HK-2 (cell line): ENCODE results near the gene EDC3.
"Not testable (repeated sequence)": the region's sequence is repeated elsewhere in the genome, so short reads cannot be mapped to it uniquely, and the experiment has no call there.

ENCODE experiments used
- DNase-seq: peaks from one replicate; pipeline ENCODE4 v3.0.0-alpha.2; 2018; ENCODE audit not compliant: unreplicated experiment

EDC3 gene

GRCh38 chr15:74695597-74696397 lies at the start of gene EDC3:
TSS of gene EDC3 (minus strand) at chr15:74696024. CDS start at chr15:74675124, 20,900 bp downstream.
- peak; percentile 65 for DNase-seq

DNA sequence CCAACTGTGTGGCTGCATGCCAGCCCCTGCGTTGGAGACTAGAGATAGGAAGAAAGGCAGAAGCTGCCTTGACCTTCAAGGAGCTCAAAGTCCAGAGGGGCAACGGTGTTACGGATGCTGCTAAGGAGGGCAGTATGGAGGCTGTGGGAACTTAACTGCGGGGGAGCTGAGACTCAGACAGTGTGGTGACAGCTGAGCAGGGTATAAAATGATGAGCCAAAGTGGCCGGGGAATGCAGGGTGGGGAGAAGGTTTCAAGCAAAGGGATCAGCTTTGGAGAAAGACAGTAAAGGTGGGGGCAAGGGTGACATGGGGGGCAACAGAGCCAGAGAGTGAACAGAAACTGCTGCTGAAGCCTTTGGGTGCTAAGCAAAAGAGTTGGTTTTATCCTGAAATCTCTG lies 46.6 kb upstream of the EDC3 start:
- DNase-seq = no peak

DNA sequence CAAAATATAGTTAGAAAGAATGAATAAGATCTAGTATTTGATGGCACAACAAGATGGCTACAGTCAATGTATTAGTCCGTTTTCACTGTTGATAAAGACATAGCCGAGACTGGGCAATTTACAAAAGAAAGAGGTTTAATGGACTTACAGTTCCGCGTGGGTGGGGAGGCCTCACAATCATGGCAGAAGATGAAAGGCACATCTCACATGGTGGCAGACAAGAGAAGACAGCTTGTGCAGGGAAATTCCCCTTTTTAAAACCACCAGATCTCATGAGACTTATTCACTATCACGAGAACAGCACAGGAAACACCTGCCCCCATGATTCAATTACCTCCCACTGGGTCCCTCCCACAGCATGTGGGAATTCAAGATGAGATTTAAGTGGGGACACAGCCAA lies 42.4 kb upstream of the EDC3 start:
- DNase-seq = not testable (repeated sequence)

GRCh38 chr15:74735305-74735704 lies 39.5 kb upstream of the EDC3 start:
- no peak for DNase-seq

- no peak for DNase-seq
Observed at GRCh38 chr15:74733269-74733668, 37.4 kb upstream of the EDC3 start.

DNA sequence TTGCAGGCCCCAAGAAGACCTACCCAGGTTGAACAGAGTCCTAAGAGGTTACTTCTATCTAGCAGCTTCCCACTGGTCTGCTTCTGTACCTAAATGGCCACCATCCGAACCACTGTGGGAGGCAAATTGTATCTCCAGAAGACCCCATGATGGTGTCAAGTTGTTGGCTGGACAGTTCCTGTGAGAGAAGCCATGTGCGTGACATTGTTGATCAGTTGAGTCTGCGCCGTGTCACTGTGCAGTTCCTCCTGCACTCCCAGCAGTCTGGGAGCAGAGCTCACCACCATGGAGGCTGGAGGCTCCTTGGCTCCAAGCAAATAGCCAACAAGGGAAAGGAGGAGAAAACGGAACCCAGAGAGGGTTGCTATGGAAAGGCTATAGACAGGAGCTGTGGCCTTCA lies 37.0 kb upstream of the EDC3 start:
- DNase-seq = no peak

DNA sequence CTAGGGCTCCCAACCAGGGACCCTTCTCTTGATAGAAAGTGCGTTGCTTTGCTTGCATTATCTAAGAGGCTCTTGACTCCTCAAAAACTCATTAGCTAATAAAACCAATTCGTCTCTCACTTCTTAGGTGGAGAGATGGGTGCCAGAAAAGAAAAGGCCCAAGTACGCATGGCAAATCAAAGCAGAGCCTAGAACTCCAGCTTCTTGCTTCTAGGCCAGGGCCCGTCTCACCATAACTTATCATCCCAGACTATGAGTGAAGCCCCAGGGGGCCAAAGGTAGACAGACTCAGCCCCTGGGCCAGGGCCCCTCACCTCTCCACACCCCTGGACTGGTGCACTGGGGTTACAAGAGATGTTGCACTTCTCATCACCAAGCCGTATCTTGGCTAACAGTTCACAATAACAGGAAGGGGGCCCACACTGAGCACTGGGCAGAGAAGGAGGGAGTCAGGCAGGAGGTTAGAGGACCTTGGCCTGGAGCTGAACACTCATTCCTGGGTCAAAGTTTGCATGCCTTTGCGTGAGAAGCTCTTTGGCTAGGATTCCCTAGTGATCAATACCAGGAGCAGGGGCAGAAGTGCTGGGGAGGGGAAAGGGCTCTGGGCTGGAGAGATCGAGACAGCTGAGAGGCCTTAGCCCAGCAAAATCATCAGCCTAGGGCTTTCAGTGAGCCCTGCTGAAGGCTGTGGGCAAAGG lies 34.9 kb upstream of the EDC3 start:
- DNase-seq = no peak

GRCh38 chr15:74729372-74729771 lies 33.5 kb upstream of the EDC3 start:
- not testable (repeated sequence) for DNase-seq

GRCh38 chr15:74728699-74729098 lies 32.9 kb upstream of the EDC3 start:
- not testable (repeated sequence) for DNase-seq

- no peak for DNase-seq
Observed at GRCh38 chr15:74727727-74728126, 31.9 kb upstream of the EDC3 start.

DNA sequence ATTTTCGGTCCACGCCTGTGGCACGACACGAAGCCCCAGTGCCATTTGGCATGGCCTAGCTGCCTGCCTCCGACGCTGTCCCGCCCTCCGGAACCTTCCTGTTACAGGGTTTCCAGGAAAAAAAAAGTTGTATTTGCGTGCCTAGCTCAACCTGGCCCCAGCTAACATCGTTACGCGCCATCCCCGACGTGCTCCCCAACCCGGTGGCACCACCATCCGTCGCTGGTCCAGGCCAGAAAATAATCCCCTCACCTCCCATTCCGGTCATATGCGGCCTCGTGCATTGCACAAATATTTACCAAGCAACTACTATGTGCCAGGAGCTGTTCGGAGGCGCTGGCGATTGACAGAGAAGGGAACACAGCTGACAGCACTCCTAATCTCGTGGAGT lies 30.9 kb upstream of the EDC3 start:
- no peak for DNase-seq

DNA sequence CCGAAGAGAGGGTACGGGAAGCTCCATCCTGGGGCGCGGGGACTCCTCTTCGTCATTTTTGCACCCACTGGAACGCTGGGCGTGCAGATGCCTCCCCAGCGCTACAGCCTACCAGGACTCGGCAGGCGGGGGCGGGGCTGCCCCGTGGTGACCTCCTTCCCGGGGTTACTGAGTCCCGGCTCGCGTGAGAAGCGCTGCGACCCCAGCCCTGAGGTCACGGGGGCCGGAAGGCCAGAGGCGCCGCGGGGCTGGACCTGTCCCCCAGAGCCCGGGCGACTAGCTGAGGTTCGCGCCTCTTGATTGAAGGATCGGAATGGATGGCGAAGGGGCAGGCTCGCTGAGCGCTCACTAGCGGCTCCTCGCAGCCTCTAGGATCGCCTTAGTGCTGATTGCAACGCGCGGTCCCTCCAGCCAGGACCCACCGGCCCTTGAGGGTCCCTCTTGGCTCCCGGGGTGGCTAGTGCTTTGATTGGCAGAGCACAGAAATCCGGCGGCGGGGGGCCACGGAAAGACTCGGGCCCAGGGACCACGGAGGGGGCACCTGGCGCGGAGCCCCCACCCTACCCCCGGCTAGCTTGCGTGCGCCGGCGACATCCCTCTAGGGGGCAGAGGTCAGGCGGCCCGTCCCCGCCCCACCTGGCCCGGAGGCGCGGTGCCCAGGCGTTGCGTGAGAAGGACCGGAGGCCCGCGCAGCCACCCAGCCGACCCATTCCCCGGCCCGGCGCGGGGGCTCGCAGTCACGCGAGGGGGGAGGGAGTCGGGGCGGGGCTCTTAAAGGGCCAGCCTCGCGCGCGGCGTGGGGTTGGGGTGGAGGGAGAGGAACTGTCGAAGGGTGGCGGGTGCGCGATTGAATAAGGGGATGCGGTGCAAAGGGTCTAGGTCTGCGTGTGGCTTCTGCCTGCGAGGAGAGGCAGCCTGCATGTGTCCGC lies 30.3 kb upstream of the EDC3 start:
- no peak for DNase-seq

DNA sequence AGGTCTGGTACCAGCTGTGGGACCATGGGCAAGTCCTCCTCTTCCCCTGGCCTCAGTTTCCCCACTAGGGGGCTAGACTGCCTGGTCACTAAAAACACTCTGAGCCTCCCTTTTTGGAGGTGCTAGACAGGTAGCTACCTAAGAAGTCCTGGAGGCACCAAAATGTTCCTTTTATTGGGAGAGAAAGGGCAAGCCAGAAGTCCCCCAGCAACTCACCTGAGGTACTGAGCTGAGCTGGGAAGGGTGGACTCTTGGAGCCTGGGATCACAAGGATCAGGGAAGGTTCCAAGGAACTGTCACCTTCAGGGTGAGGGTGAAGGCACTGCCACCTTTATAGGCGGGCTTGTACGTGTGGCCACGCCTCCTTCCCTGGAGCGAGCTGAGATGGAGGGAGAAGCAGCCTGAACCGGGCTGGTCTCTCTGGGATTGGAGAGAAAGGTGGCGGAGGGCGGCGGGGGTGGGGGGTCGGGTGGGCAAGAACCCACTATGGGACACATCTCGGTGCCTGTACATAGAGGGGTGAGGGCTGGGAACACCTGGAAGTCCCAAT lies 29.5 kb upstream of the EDC3 start, which contains the start of gene CYP1A1:
Gene CYP1A1 (minus strand): TSS at position 304 of the 550 bp plus-strand sequence. CDS start 2,431 bp downstream, outside the sequence.
- no peak for DNase-seq

GRCh38 chr15:74724570-74725224 lies 28.9 kb upstream of the EDC3 start:
- DNase-seq = no peak

DNA sequence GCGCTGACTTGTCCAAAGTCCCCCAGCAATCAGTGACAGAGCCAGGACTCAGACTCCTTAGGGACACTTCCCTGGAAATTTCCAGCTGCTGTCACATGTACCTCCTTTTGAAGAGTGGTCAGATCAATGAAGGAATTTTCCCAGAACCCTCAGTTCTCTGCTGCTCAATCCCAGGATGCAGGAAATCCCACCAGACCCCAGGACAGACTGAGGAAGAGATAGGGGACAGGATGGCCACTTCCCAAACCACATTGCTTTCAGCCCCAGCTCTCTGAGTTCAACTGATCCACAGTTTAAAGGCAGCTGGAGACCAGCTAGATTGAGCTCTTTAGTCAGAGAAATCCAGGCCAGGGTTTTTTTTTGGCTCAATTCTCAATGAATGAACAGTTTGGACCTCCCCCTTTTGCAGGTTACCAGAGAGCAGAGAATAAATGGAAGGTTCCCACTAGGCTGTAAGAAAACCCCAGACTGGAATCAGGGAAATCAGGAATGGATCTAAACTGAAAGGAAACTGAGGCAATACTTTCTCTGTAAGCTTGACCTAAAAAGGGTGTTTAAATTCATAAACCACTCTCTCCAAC lies 28.0 kb upstream of the EDC3 start:
- DNase-seq = no peak

- no peak for DNase-seq
Observed at GRCh38 chr15:74723187-74723586, 27.4 kb upstream of the EDC3 start.

- no peak for DNase-seq
Observed at GRCh38 chr15:74722591-74722990, 26.8 kb upstream of the EDC3 start.

DNA sequence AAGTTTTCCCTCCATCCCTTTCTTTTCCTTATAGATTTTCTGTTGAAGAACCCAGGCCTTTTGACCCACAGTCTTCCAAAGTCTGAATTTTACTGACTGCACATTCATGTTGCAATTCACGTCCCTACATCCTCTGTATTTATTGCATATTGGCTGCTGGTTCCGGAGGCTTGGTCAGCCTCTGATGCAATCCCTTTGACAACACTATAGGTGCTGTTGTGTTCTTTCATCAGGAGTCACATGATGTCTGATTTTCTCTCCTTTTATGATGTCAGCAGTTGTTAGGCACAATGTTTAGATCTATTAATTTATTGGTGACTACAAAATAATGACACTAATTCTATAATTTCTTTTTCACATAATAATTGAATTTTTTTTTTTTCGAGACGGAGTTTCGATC lies 20.8 kb upstream of the EDC3 start:
- no peak for DNase-seq

DNA sequence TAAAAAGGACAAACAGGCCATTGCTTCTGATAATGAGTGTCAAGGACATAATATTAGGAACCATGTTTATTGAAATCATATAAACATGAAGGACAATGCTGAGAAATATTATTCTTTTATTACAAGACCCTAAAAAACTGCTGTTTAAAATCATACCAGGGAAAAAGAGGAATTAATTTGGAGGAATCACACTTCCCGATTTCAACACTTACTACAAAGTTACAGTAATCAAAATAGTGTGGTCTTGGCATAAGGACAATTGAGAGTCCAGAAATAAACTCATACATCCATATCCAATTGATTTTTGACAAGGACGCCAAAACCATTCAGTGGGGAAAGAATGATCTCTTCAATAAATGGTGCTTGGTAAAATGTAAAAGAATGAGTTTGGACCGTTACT lies 16.5 kb upstream of the EDC3 start:
- DNase-seq = no peak

GRCh38 chr15:74710319-74711094 lies 14.7 kb upstream of the EDC3 start:
- DNase-seq = no peak
